GM15510 (cell line): ENCODE results near the gene MTAP.

ENCODE experiments used
- POLR2A ChIP-seq: IDR thresholded peaks from 3 replicates; pipeline ENCODE4 v1.6.1; 2011; ENCODE audit warnings: borderline replicate concordance; ENCODE audit not compliant: insufficient read length; ENCODE audit errors: extremely low read depth

Gene MTAP

GRCh38 chr9:21802418-21803000, at the start of gene MTAP:
Gene MTAP, plus strand, starts transcription at chr9:21802636. Its CDS starts 113 bp downstream, at chr9:21802749.
- peak; percentile 85 for TF ChIP-seq POLR2A

GRCh38 chr9:21753523-21753922, 48.9 kb upstream of the MTAP start:
- no peak for TF ChIP-seq POLR2A

- no peak for TF ChIP-seq POLR2A
Observed at GRCh38 chr9:21754741-21755140, 47.7 kb upstream of the MTAP start.

GRCh38 chr9:21758540-21758939, 43.9 kb upstream of the MTAP start:
- TF ChIP-seq POLR2A, result no peak

- TF ChIP-seq POLR2A, result no peak
Observed at GRCh38 chr9:21761309-21761901, 41.0 kb upstream of the MTAP start.

GRCh38 chr9:21762064-21762463, 40.4 kb upstream of the MTAP start:
- TF ChIP-seq POLR2A, result no peak

GRCh38 chr9:21764846-21765245, 37.6 kb upstream of the MTAP start:
- no peak for TF ChIP-seq POLR2A

GRCh38 chr9:21766096-21766495, 36.3 kb upstream of the MTAP start:
- no peak for TF ChIP-seq POLR2A

- no peak for TF ChIP-seq POLR2A
Observed at GRCh38 chr9:21770871-21771560, 31.4 kb upstream of the MTAP start.

GRCh38 chr9:21777701-21778100, 24.7 kb upstream of the MTAP start:
- no peak for TF ChIP-seq POLR2A

- TF ChIP-seq POLR2A, result no peak
Observed at GRCh38 chr9:21778304-21778703, 24.1 kb upstream of the MTAP start.

GRCh38 chr9:21779397-21779796, 23.0 kb upstream of the MTAP start:
- TF ChIP-seq POLR2A, result no peak

- no peak for TF ChIP-seq POLR2A
Observed at GRCh38 chr9:21781656-21782055, 20.8 kb upstream of the MTAP start.

- no peak for TF ChIP-seq POLR2A
Observed at GRCh38 chr9:21782205-21782604, 20.2 kb upstream of the MTAP start.

- TF ChIP-seq POLR2A, result no peak
Observed at GRCh38 chr9:21788752-21789151, 13.7 kb upstream of the MTAP start.

- TF ChIP-seq POLR2A, result no peak
Observed at GRCh38 chr9:21789541-21790037, 12.8 kb upstream of the MTAP start.
